Measurements from ENCODE around the gene SAMM50. TPM values are rescaled to one million over a fixed set of nuclear protein-coding genes. Genes with fewer than 3 reads are reported as not detected.

Gene SAMM50
- polyA plus RNA-seq, 3 donors = 17.0 to 70.0 (median 62.5) TPM

DNA sequence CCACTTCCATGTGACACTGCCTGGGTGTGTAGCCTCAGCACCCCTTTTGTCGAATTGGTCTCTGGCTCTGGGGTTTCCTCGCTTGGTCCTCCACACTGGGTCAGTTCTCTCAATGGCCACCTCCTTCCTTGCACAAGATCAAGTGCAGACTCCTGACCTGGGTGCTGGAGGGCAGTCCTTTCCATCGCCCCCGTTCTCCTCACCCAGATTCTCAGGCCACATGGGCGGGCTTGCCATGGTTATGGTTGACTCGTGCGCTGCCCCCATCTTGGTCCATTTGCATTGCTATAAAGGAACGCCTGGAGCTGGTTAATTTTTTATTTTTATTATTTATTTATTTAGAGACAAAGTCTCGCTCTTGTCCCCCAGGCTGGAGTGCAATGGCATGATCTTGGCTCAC, 63.4 kb downstream of the SAMM50 start:
- Histone ChIP-seq H3K27ac (ENCODE audit: low read depth in 1 of 2, low read length in 2 of 2) (no peak overlapping the region), H3K9me3 (replicated peaks in 1 of 2; ENCODE audit: control insufficient read depth in 1 of 2, insufficient read depth in 1 of 2, low read length in 2 of 2) (no peaks in the 10 kb centered on the region), H3K36me3 (replicated peaks in 1 of 2; ENCODE audit: control insufficient read depth in 1 of 2, insufficient read depth in 2 of 2, low read length in 2 of 2) (no peaks in the 10 kb centered on the region), H3K4me3 (replicated peaks in 1 of 3; ENCODE audit: low read depth in 2 of 3, low read length in 3 of 3) (no peak overlapping the region), H2AFZ (ENCODE audit: insufficient read depth, low read depth, low read length, poor library complexity, severe bottlenecking) (no peak overlapping the region), H3K4me2 (replicated peaks; ENCODE audit: extremely low read depth, low read length, poor library complexity, severe bottlenecking) (no peak overlapping the region), H3K27me3 (ENCODE audit: control insufficient read depth in 2 of 2, insufficient read depth in 2 of 2, low read length in 2 of 2) (no peaks in the 10 kb centered on the region), H3K79me2 (ENCODE audit: insufficient read depth, low read length) (no peaks in the 10 kb centered on the region), H3K4me1 (ENCODE audit: control insufficient read depth in 1 of 2, insufficient read depth in 2 of 2, low read length in 2 of 2) (peaks cover 7 to 9% of the 10 kb centered on the region in 2 donors), H4K20me1 (ENCODE audit: insufficient read depth, low read length) (no peaks in the 10 kb centered on the region), H3K9ac (ENCODE audit: insufficient read depth, low read length, poor library complexity, severe bottlenecking) (no peak overlapping the region)
- no peak overlapping the region for H3K4me3 Mint-ChIP-seq
- WGBS (ENCODE audit: insufficient coverage) = 100% methylated on average over 1 of the region's 9 CpGs
- H3K4me1 Mint-ChIP-seq = peaks cover 21% of the 10 kb centered on the region
- TF ChIP-seq, protein P1, sequence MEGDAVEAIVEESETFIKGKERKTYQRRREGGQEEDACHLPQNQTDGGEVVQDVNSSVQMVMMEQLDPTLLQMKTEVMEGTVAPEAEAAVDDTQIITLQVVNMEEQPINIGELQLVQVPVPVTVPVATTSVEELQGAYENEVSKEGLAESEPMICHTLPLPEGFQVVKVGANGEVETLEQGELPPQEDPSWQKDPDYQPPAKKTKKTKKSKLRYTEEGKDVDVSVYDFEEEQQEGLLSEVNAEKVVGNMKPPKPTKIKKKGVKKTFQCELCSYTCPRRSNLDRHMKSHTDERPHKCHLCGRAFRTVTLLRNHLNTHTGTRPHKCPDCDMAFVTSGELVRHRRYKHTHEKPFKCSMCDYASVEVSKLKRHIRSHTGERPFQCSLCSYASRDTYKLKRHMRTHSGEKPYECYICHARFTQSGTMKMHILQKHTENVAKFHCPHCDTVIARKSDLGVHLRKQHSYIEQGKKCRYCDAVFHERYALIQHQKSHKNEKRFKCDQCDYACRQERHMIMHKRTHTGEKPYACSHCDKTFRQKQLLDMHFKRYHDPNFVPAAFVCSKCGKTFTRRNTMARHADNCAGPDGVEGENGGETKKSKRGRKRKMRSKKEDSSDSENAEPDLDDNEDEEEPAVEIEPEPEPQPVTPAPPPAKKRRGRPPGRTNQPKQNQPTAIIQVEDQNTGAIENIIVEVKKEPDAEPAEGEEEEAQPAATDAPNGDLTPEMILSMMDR (IDR thresholded peaks at IDR 0.05) = no peak
- intact Hi-C loops (cut with micrococcal nuclease) = no loop called here
- no peak for DNase-seq
- peaks cover 0 to 2% of the 10 kb centered on the region in 2 donors for H3K36me3 Mint-ChIP-seq
- H3K27me3 Mint-ChIP-seq (ENCODE audit: low read depth in 3 of 3) = peaks cover 0 to 2% (median 1%) of the 10 kb centered on the region in 3 donors
- peak overlapping the region in 2 of 7 donors; percentile 1 to 9 for H3K27ac Mint-ChIP-seq
- H3K9me3 Mint-ChIP-seq = no peaks in the 10 kb centered on the region

DNA sequence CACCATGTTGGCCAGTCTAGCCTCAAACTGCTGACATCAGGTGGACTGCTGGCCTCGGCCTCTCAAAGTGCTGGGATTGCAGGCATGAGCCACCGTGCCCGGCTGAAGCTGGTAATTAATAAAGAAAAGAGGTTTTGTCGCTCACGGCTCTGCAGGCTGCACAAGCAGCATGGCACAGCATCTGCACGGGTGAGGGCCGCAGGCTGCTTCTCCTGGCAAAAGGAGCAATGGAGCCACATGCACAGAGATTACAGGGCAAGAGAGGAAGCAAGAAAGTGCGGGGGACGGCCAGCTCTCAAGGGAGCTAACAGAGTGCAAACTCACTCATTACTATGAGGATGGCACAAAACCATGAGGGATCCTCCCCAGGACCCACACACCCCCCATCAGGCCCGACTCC, 64.2 kb downstream of the SAMM50 start:
- Histone ChIP-seq H3K4me2 (replicated peaks; ENCODE audit: extremely low read depth, low read length, poor library complexity, severe bottlenecking) (no peak overlapping the region), H3K27ac (ENCODE audit: low read depth in 1 of 2, low read length in 2 of 2) (no peak overlapping the region), H3K4me3 (replicated peaks in 1 of 3; ENCODE audit: low read depth in 2 of 3, low read length in 3 of 3) (no peak overlapping the region), H2AFZ (ENCODE audit: insufficient read depth, low read depth, low read length, poor library complexity, severe bottlenecking) (no peak overlapping the region), H3K27me3 (ENCODE audit: control insufficient read depth in 2 of 2, insufficient read depth in 2 of 2, low read length in 2 of 2) (no peaks in the 10 kb centered on the region), H4K20me1 (ENCODE audit: insufficient read depth, low read length) (no peaks in the 10 kb centered on the region), H3K79me2 (ENCODE audit: insufficient read depth, low read length) (peaks cover under 1% of the 10 kb centered on the region), H3K36me3 (replicated peaks in 1 of 2; ENCODE audit: control insufficient read depth in 1 of 2, insufficient read depth in 2 of 2, low read length in 2 of 2) (no peaks in the 10 kb centered on the region), H3K4me1 (ENCODE audit: control insufficient read depth in 1 of 2, insufficient read depth in 2 of 2, low read length in 2 of 2) (peaks cover 11 to 13% of the 10 kb centered on the region in 2 donors), H3K9me3 (replicated peaks in 1 of 2; ENCODE audit: control insufficient read depth in 1 of 2, insufficient read depth in 1 of 2, low read length in 2 of 2) (no peaks in the 10 kb centered on the region), H3K9ac (ENCODE audit: insufficient read depth, low read length, poor library complexity, severe bottlenecking) (no peak overlapping the region)
- intact Hi-C loops (cut with micrococcal nuclease) = no loop called here
- H3K27ac Mint-ChIP-seq = no peak overlapping the region
- H3K4me1 Mint-ChIP-seq = peaks cover 24% of the 10 kb centered on the region
- TF ChIP-seq, protein P1 (IDR thresholded peaks at IDR 0.05) = no peak
- peaks cover 0 to 2% of the 10 kb centered on the region in 2 donors for H3K36me3 Mint-ChIP-seq
- WGBS (ENCODE audit: insufficient coverage) = 97% methylated on average over 6 of the region's 10 CpGs
- DNase-seq = no peak
- no peaks in the 10 kb centered on the region for H3K9me3 Mint-ChIP-seq
- H3K4me3 Mint-ChIP-seq = no peak overlapping the region
- H3K27me3 Mint-ChIP-seq (ENCODE audit: low read depth in 3 of 3) = peaks cover 0 to 2% (median 0%) of the 10 kb centered on the region in 3 donors
